Measurements from ENCODE around the gene P2RY4.
"Not testable (repeated sequence)": the region's sequence is repeated elsewhere in the genome, so short reads cannot be mapped to it uniquely, and the experiment has no call there.

The P2RY4 gene

GRCh38 chrX:70226687-70227086 is 33.3 kb downstream of the P2RY4 start:
- DNase-seq (ENCODE audit: low read depth), result no peak
- no peak for TF ChIP-seq CTCF (IDR thresholded peaks at IDR 0.05; ENCODE audit: low read length, missing control alignments)
- no peak overlapping the region for H3K4me3 ChIP-seq (replicated peaks; ENCODE audit: low read depth, low read length)

- no peak for TF ChIP-seq CTCF (IDR thresholded peaks at IDR 0.05; ENCODE audit: low read length, missing control alignments)
- DNase-seq (ENCODE audit: low read depth), result no peak
- no peak overlapping the region for H3K4me3 ChIP-seq (replicated peaks; ENCODE audit: low read depth, low read length)
These were observed 34.0 kb downstream of the P2RY4 start for GRCh38 chrX:70226048-70226447.

GRCh38 chrX:70219938-70220764 is 39.9 kb downstream of the P2RY4 start:
- no peak overlapping the region for H3K4me3 ChIP-seq (replicated peaks; ENCODE audit: low read depth, low read length)
- TF ChIP-seq CTCF (IDR thresholded peaks at IDR 0.05; ENCODE audit: low read length, missing control alignments), result no peak
- DNase-seq (ENCODE audit: low read depth), result peak; percentile 18

GRCh38 chrX:70209570-70209969 is 50.4 kb downstream of the P2RY4 start:
- DNase-seq (ENCODE audit: low read depth); H3K4me3 ChIP-seq (replicated peaks; ENCODE audit: low read depth, low read length): not testable (repeated sequence)

GRCh38 chrX:70208479-70208878 is 51.5 kb downstream of the P2RY4 start:
- H3K4me3 ChIP-seq (replicated peaks; ENCODE audit: low read depth, low read length), result no peak overlapping the region
- DNase-seq (ENCODE audit: low read depth), result peak; percentile 9
- TF ChIP-seq CTCF (IDR thresholded peaks at IDR 0.05; ENCODE audit: low read length, missing control alignments), result no peak

Data from fibroblast of pulmonary artery (primary cell).